HG02884 (cell line): ENCODE data around the gene CCDC85C.
A peak's percentile ranks its signal among the peaks of the same experiment; 100 is the strongest.

Source experiments
- ATAC-seq: cut with Tn5 transposase; IDR thresholded peaks from one replicate; pipeline ENCODE4 v1.9.1; 2021; ENCODE audit warnings: mild to moderate bottlenecking, moderate library complexity; ENCODE audit not compliant: unreplicated experiment

The CCDC85C gene

DNA sequence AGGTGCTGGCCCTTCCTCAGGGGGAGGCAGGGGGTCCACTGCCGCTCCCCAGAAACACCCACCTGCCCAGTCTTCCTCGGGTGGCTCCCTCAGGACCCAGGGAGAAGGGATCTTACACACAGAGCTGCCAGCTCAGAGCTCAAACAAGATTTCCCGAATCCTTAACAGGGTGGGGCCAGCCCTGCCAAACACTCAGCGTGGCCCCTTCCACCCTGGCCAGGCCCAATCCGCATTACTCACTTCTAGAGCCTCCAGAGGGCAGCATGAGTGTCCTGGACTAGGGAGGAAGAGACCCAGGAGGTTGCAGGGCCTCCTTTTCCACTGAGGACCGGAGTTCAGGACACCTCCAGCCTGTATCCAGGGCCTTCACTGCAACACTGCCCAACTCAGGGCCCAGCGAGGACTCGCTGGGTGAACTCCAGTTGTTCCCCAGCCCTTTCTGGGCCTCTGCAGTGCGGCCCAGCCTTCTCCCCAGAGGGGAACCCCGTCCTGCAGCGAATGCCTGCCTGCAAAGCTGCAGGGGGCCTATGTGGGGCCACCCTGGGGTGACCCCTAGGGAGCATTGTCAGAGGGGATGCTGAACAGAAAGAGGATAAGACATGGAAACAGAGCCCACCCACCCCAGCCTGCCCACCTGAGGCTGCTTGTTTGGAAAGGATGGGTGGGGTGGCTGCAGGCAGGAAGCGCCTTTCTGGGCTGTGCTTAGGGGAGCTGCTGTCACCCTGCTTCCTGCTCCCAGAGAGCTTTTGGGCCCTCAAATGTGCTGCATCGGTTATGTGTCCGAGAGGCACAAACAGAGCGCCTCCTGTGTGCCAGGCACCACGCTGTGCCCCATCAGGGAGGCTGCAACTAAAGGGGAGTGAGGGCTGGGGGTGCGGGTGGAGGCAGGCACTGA lies 79.0 kb downstream of the CCDC85C start:
- ATAC-seq = no peak

DNA sequence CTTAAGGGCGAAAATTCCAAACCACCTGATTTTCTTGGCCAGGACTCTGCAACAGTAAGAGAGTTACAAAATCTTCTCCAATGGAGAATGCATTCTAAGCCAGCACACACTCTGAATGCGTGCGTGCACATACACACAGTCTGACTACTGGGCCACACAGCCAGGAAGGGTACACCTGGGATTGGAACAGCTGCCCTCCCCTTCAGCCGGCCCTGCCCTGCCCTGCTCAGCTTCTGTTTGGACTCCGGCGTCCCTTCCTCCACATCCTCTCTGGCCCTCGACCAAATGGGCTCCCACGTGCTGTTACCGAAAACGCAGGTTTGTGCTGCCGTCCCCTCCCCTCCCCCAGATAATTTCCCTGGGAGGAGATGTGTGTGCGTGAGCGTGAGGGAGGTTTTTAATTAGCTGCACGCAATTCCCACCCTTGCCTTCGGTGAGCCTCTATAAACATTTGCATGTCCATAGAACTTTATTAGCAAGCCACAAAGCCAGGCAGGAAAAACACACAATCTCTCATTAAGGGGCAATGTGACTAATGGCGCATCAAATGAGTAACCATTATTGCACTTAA lies 79.8 kb downstream of the CCDC85C start:
- no peak for ATAC-seq

DNA sequence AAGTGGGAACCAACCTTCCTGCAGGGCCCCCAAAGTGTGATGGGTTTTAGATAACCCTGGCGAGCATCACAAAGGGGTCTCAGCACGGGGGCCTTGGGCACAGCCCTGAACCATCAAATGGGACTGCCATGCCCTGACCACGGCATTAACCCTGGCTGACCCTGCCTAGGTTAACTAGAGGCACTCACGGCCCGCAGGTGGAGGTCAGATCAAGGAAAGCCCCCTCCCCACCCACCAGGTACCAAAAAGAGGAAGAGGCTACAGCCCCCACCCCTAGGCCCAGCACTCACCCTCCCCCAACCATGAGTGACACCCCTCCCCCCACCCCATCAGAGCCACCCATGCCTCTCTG lies 80.3 kb downstream of the CCDC85C start:
- ATAC-seq = no peak

DNA sequence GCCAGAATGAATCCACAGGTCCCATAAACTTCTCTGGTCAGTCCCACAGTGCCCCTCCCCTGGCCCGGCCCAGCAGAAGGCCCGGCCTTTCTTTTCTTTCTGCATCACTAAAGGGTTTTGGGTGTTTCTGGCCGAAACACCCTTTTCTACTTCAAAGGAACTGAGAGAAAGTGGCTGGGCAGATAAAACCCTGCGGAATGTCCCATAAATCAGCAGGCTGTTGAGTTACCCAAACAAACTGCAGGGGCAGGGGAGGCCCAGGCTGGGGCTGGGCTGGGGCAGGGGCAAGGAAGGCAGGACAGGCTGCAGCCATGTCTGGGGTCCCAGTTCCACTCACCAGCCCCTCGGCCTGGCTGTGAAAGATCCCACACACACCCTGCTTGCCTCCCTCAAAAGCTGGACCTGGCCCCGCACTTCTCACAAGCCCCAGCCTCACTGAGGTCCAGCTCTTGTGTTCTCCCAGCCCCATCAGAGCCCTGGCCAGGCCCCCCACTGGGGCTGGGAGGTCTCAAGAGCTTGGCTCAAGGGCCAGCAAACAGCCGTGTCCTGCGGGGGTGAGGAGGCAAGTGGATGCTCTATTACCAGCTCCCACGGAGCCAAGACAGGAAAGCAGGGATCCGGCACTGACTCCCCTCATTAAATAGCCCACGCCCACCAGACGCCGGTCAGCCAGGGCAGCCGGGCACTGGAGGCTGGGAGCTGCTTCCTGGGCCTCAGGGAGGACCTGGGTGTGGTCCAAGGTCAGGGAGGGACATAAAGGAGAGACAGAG lies 80.9 kb downstream of the CCDC85C start:
- ATAC-seq = no peak

GRCh38 chr14:99522457-99522891 lies 81.5 kb downstream of the CCDC85C start:
- no peak for ATAC-seq

GRCh38 chr14:99522025-99522401 lies 82.0 kb downstream of the CCDC85C start:
- no peak for ATAC-seq

DNA sequence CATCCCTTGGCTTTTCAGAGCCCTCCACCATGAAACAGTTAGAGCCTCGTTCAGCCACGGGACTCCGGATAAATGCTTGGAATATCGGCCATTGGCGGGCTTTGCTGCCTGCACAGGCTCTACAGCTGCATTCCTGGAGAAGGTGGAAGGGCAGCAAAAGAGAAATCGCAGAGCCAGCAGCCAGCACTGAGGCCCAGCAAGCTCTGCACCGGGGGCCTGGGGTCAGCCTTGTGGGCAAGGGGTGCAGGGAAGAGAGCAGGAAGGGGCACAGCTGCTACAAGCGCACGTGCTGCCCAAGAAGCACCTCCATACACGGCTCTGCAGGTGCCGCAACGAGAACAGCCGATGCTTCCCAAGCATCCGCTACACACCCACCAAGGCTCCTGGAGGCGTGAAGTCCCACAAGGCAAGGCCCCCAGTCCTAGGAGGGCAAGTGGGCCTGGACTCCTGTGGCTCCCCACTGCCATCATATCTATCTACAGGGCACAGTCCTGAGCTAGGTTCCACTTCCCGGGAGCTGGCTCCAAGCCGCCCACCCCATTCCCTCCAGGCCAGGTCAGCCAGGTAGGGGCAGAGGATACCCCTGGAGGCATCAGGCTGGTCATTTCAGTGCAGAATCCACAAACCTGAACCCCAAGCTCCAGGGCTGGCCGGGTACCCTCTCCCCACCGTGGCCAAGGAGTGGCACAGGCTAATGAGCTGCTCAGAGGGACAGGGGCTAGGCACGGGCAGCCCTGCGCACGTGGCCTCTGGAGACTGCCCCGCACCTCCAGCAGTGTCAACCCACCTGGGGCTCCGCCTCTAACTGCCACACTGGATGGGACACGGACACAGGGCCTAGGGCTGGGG lies 82.6 kb downstream of the CCDC85C start:
- no peak for ATAC-seq

GRCh38 chr14:99520571-99521081 lies 83.4 kb downstream of the CCDC85C start:
- ATAC-seq = no peak

DNA sequence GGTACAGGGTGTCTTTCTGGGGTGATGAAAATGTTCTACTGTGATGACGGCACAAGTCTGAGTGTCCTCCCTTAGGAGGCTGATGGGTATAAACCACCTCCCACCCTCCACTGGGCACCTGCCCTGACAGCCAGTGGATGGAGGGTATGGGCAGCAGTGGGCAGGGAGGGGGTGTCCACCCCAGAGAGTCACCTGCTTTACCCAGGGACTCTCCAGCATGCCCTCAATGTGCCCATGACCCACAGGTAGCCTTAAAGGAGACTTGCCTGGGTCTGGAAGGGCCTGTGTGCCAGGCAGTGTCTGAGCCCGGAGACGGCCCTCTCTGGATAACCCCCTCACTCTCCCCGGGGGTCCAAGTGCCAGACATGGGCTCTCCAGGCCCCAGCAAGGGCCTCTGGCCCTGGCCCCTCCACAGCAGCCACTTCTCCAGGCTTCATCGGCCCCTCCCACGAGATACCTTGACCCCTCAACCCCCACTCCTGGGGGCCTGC lies 84.0 kb downstream of the CCDC85C start:
- no peak for ATAC-seq

DNA sequence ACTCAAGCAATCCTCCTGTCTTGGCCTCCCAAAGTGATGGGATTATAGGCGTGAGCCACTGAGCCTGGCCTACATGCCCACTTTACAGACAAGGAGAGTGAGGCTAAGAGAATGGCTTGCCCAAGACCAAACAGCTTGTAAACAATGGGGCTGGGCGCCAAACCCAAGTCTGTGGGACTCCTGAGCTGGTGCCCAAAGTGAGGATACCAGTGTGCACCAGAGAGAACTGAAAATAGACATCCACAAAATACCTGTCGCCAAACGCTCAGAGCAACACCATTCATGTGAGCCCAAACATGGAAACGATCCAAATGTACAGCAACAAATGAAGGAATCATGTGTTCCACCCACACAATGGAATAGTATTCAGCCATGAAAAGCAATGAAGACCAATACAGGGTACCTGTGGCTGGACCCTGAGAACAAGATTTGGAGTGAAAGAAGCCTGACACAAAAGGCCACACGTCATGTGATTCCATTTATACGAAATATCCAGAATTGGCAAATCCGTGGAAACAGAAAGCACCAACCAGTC lies 84.6 kb downstream of the CCDC85C start:
- ATAC-seq = no peak

GRCh38 chr14:99518441-99519346 lies 85.3 kb downstream of the CCDC85C start:
- ATAC-seq = peak; percentile 73

DNA sequence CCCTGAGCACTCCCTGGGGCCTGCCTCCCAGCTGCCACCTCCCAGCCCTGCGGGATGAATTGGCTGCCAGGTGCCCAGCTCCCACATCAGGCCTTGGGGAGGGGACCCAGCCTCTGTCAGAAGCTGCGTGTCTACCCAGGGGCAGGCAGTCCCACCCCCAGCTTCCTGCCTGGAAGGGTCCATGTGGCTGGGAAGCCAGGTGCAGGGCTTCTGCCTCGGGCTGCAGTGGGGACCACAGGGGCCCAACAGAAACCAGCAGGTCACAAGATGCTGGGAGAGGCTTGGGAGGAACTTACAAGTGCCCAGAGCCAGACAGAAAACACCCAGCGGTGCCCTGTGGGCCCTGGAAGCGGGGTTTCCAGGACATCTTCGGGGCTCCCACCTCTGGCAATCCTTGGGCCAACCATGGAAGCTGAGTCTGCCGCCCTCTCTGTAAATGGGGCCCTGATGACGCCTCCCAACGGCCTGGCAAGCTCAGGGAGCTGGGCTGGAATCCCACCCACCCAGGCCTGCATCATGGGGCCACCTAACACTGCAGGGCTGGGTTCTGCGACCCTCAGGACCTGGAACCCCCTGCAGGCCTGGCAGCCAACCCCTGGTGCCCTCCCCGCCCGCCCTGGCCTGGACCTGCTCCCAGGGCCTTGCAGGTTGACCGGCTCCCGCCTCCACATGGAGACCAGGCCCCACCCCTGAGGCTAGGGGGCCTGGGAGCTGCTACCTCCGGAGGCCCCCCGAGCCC lies 86.2 kb downstream of the CCDC85C start:
- no peak for ATAC-seq

DNA sequence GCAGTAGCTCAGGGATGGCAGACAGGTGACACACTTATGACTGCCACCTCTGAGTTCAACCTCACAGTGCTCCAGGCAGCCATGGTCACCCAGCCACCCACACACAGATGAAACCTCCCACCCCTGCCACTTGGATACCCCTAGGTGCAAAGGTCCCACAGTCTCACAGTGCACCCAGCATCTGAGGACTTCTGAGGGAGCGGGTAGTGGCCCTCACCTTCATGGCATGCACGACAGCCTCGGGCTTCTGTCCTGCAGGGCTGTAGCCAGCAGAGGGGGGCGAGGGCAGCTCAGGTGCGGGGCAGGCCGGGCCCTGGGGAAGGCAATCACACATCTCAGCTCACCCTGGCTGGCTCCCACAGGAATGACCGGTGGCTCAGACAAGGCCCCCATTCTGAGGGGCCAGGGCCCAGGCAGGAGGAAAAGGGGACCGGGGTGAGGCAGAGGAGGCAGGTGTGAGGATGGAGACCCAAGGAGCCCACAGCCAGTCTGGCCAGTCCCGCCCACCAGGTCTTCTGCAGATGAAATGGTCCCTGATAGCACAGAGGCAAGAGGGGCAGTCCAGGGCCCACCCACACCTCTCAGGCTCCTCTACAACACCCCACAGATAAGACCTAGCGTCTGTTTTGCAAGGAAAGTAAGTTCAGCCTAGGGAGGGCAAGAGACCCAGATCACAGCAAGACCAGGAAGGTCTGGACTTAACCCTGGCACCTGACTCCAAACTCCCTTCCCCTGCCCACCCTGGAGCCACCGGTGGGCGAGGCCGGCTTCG lies 87.0 kb downstream of the CCDC85C start:
- ATAC-seq = no peak

DNA sequence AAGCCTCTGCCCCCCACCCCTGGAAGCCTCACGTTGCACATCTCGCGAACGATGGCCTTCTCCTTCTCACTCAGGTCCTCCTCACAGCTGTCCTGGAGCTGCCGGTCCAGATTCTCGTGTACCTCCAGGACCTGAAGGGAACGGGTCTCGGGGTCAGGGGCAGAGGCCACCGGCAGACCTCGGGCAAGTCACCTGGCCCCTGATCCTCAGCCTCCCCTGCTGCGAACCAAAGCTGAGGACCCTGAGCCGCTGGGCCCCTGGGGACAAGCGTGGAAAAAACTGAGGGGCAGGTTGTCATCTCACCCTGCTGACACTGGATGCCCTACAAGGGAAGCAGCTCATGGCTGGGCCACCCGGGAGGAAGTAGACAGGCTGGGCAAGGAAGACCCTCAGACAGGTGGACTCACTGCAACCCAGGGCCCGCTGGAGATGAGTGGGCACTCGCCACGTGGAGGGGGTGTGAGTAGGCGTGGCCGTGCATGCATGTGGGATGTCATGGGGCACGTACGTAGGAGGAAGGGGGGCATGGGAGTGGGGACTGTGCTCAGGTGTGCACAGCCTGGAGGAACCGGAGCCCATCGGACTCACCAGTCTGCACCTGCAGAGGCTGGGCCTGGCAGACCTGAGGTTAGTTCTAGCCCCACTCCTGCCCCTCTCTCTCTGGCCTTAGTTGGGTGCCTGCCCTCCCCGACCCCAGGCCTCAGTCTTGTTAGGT lies 87.7 kb downstream of the CCDC85C start:
- ATAC-seq = no peak

- ATAC-seq = no peak
Observed at GRCh38 chr14:99515301-99516155, 88.5 kb downstream of the CCDC85C start.
